ENCODE data around the gene STEAP4.

DNA sequence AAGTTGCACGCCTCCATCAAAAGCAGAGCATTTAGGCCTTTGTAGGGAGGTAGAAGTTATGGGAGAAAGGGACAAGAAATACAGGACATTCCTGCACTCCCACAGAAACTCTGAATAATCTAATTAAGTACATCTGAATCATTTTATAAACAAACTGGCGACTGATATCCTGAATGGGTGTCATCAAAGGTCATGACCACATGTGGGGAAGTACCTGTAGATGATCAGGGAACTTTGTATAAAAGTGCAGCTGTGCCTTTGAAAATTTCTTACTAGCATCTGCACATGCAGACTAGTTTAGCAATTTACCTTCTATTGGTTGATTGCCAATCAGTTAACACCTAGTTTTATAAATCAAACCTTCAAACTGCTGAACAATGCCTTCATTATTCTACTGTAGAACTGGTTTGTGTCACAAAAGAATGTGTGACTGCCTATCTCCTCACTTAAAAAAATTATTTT, 17.1 kb downstream of the STEAP4 start:
- TF ChIP-seq, protein P1, sequence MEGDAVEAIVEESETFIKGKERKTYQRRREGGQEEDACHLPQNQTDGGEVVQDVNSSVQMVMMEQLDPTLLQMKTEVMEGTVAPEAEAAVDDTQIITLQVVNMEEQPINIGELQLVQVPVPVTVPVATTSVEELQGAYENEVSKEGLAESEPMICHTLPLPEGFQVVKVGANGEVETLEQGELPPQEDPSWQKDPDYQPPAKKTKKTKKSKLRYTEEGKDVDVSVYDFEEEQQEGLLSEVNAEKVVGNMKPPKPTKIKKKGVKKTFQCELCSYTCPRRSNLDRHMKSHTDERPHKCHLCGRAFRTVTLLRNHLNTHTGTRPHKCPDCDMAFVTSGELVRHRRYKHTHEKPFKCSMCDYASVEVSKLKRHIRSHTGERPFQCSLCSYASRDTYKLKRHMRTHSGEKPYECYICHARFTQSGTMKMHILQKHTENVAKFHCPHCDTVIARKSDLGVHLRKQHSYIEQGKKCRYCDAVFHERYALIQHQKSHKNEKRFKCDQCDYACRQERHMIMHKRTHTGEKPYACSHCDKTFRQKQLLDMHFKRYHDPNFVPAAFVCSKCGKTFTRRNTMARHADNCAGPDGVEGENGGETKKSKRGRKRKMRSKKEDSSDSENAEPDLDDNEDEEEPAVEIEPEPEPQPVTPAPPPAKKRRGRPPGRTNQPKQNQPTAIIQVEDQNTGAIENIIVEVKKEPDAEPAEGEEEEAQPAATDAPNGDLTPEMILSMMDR (IDR thresholded peaks at IDR 0.05; ENCODE audit: low read depth, low read length), result no peak
- TF ChIP-seq EZH2phosphoT487 (IDR thresholded peaks at IDR 0.05; ENCODE audit: low read depth), result no peak

Measured in OCI-LY3 (cell line).